Measurements from ENCODE around the gene CPSF4.

CPSF4 gene

DNA sequence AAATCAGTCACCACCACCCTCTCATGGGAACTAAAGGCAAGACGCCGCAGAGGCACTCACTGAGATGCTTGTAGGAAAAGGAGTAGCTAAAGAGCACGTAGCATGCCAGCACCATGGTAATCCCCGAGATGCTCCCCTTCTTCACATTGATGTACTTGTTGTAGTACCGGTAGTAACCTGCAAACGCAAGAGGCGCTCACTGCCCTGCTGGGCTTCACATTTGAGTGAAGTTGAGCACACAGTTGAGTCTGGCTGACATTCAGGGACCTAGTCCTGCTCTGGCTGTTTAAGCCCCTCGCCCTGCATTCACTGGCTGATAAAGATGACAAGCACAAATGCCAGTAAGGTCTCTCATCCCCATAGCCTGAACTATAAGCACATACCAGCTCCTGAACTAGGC, 20.3 kb downstream of the CPSF4 start:
- no peak for DNase-seq (ENCODE audit: low spot score)
- TF ChIP-seq, protein P1, sequence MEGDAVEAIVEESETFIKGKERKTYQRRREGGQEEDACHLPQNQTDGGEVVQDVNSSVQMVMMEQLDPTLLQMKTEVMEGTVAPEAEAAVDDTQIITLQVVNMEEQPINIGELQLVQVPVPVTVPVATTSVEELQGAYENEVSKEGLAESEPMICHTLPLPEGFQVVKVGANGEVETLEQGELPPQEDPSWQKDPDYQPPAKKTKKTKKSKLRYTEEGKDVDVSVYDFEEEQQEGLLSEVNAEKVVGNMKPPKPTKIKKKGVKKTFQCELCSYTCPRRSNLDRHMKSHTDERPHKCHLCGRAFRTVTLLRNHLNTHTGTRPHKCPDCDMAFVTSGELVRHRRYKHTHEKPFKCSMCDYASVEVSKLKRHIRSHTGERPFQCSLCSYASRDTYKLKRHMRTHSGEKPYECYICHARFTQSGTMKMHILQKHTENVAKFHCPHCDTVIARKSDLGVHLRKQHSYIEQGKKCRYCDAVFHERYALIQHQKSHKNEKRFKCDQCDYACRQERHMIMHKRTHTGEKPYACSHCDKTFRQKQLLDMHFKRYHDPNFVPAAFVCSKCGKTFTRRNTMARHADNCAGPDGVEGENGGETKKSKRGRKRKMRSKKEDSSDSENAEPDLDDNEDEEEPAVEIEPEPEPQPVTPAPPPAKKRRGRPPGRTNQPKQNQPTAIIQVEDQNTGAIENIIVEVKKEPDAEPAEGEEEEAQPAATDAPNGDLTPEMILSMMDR (IDR thresholded peaks at IDR 0.05; ENCODE audit: extremely low read depth, missing control alignments): peak; percentile 27

DNA sequence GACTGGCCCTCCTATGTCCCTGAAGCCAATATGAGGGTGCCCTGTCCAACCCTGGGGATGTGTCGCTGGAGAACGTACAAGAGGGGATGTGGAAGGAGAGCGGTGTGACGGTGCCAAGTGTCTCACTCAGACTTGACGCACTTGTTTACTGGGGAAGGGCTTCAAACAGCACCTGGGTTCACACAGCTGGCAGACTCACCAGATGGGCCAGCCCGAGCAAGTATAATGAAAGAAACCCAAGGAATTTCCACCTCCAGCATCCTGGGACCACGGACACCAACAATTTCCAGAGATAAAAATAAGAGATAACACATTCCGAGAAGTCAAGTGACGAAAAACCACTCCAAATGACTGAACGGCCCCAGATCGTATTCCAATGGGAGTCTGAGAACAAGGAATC, 21.9 kb downstream of the CPSF4 start:
- TF ChIP-seq, protein P1 (IDR thresholded peaks at IDR 0.05; ENCODE audit: extremely low read depth, missing control alignments): no peak
- DNase-seq (ENCODE audit: low spot score): no peak

DNA sequence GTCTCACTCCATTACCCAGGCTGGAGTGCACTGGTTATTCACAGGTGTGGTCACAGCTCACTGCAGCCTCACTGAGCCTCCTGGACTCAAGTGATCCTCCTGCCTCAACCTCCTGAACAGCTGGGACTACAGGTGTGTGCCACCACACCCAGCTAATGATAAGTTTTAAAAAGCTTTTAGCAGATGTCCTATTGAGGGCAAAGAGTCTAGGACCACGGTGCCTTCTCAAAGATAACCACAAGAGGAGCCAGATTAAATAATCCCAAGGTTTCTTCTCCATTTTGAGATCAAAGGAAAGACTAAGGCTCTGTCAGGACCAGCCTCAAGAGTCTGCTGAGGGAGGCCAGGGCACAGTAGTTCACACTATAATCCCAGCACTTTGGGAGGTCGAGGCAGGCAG, 22.5 kb downstream of the CPSF4 start:
- TF ChIP-seq, protein P1 (IDR thresholded peaks at IDR 0.05; ENCODE audit: extremely low read depth, missing control alignments): no peak
- DNase-seq (ENCODE audit: low spot score): no peak

DNA sequence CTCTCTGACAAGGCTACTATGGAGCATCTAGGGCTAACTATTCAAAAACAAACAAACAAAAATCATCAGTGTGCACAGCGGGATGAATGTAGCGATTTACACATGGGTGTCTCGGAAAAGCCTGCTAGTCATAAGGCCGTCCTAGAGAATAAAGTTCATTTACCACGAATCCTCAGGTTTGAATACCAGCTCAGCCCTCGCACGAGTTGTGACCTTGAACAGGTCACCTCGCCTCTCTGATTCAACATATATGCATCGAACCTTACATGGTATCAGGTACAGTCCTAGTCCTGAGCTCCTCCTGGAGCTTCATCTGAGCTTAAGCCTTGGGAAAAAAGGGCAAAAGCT, 26.7 kb downstream of the CPSF4 start:
- TF ChIP-seq, protein P1 (IDR thresholded peaks at IDR 0.05; ENCODE audit: extremely low read depth, missing control alignments): no peak
- no peak for DNase-seq (ENCODE audit: low spot score)

DNA sequence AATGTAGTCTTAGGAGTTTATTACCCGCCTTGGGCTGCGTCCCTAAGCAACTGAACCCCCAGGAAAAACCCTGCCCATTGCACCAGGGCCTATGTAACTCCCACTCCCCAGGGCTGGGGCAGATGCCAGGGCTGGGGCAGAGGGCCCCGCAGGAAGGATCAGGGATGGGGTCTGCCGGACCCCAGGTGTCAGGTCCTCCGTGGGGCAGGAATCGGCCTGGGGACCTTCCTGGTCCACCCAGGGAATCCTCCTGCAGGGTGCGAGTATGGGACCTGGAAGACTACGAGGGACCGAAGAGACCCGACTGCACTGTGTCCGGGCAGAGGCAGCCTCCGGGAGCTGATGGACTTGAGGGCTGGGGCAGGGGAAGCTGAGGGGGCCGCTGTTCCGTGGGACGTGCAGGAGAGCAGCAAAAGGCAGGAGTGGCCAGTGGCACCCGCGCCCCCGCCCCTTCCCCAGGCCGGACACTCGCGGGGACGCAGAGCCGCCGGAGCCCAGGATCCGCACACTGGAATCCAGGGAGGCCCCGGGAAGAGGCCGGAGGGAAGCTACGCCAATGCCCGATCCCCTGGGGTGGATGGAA, 29.7 kb downstream of the CPSF4 start:
- TF ChIP-seq, protein P1 (IDR thresholded peaks at IDR 0.05; ENCODE audit: extremely low read depth, missing control alignments): no peak
- DNase-seq (ENCODE audit: low spot score): no peak

DNA sequence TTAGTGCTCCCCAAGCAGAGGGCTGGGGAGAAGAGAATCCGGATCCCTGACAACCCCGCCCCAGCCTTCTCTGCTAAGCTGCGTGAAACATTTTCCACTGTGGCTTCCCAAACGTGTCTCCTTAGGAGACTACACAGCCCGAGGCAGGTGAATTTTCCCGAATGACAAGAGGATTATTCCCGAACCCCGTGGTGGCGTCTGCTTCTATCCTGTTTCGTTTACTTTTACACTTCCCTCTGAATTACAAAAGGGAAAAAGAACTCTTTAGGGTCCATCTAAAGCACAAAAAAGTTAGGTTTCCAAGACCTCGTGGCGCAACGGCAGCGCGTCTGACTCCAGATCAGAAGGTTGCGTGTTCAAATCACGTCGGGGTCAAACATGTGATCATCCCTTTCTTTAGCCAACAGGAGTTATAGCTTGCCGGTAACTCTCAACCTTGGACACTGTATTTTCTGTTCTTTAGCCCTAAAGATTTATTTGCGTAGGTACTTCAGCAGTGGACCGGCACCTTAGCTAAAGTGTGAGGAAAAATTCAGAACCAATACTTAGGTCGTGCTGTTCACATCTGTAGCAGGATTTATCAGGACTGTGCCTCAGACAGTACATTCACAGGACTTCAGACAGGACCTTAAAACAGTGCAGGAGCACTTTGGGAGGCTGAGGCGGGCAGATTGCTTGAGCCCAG, 30.8 kb downstream of the CPSF4 start:
- peak; percentile 9 for DNase-seq (ENCODE audit: low spot score)
- TF ChIP-seq, protein P1 (IDR thresholded peaks at IDR 0.05; ENCODE audit: extremely low read depth, missing control alignments): no peak

DNA sequence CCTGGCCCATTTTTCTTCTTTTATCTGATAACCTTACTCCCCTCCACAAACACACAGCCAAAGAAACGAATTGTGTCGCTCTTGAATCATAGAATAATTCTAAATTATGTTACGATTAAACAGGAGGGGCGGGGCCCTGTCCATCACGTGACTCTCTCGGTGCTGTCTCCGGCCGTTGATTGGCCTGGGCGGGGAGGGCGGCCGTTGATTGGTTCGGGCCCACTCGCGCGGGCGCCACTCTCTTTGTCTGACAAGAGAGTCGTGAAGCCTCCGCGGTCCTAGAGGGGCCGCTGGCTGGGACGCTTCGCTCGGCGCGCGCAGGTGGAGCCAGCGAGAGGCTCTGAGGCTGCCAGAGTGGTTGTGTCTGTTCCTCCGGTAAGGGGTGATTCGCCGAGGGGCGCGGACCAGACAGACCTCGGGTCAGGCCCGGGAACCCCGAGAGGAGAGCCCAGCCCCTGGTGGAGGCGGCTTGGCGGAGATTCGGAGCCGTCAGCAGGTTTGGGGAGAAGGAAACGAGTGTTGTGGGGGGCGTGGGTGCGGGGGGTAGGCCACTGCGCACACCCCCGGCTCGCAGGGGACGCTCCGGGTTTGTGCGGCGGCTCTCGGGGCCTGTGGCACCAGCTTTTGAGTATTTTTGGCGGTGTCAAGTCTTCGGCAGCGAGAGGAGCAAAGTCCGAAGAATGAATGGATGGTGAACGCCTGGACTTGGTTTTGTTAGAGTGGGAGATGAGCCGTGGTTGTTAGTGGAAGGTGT, 34.0 kb downstream of the CPSF4 start, which contains the start of gene ZNF789:
ZNF789 (plus strand) TSS at position 330 of the 754 bp plus-strand sequence. CDS start 3,567 bp downstream, outside the sequence.
- TF ChIP-seq, protein P1 (IDR thresholded peaks at IDR 0.05; ENCODE audit: extremely low read depth, missing control alignments): no peak

More for the DNA sequence above, 34.0 kb downstream of the CPSF4 start, which contains the start of gene ZNF789:
- DNase-seq (ENCODE audit: low spot score): peak; percentile 98
